Activated T-helper 2 cell treated with anti-CD3 and anti-CD28 coated beads, Interferon-gamma antibody, Interleukin-2, Interleukin-4, amounts not matched to agents 10 μg/mL and 5 μg/mL and 100 μg/mL, durations not matched to agents 14 hours and 24 hours and 36 hours (primary cell): Measurements from ENCODE around the gene HPGDS. TPM values are rescaled to one million over a fixed set of nuclear protein-coding genes. Genes with fewer than 3 reads are reported as not detected.

Experiments used
- DNase-seq: peaks from one replicate; pipeline ENCODE4 v3.0.0; 2021; ENCODE audit warnings: low spot score
- H3K27ac Mint-ChIP-seq: one replicate; pipeline ENCODE4 v1.8.0; 2021; ENCODE audit warnings: mixed read lengths
- H3K27me3 Mint-ChIP-seq: one replicate; pipeline ENCODE4 v1.8.0; 2021; ENCODE audit warnings: low read depth, mixed read lengths
- H3K36me3 Mint-ChIP-seq: one replicate; pipeline ENCODE4 v1.8.0; 2021; ENCODE audit warnings: low read depth, mixed read lengths
- H3K4me1 Mint-ChIP-seq: one replicate; pipeline ENCODE4 v1.8.0; 2021; ENCODE audit warnings: low read depth, mixed read lengths
- H3K4me3 Mint-ChIP-seq: one replicate; pipeline ENCODE4 v1.8.0; 2021; ENCODE audit warnings: low read depth, mild to moderate bottlenecking, moderate library complexity, mixed read lengths
- H3K9me3 Mint-ChIP-seq: one replicate; pipeline ENCODE4 v1.8.0; 2021; ENCODE audit warnings: mixed read lengths
- intact Hi-C: fragments of 100-400 bp; cut with micrococcal nuclease; formaldehyde crosslinking; loops from one replicate; pipeline ENCODE4 v1.15.1; 2023
- total RNA-seq: library from RNA; stranded (reverse); gene quantifications from 2 replicates; pipeline ENCODE4 v1.2.3, GENCODE V29; 2022

Gene HPGDS
- total RNA-seq, 1 donor from 2014 or later: 0.37 TPM

GRCh38 chr4:94262163-94263016 is 80.2 kb downstream of the HPGDS start:
- no peak for DNase-seq
- Mint-ChIP-seq H3K27ac (no peak overlapping the region), H3K36me3 (peaks cover 35% of the 10 kb centered on the region), H3K4me1 (peaks cover 7% of the 10 kb centered on the region), H3K9me3 (no peaks in the 10 kb centered on the region), H3K27me3 (no peaks in the 10 kb centered on the region), H3K4me3 (no peak overlapping the region)
- intact Hi-C loops: no loop called here

GRCh38 chr4:94256828-94257227 is 85.8 kb downstream of the HPGDS start:
- intact Hi-C loops: loop anchor here (5.0 kb wide), 1 partner anchor 465 kb away; no protein-coding TSS in a partner anchor
- Mint-ChIP-seq H3K4me1 (peaks cover 4% of the 10 kb centered on the region), H3K27me3 (no peaks in the 10 kb centered on the region), H3K9me3 (no peaks in the 10 kb centered on the region), H3K27ac (no peak overlapping the region), H3K4me3 (no peak overlapping the region), H3K36me3 (peaks cover 43% of the 10 kb centered on the region)
- no peak for DNase-seq

DNA sequence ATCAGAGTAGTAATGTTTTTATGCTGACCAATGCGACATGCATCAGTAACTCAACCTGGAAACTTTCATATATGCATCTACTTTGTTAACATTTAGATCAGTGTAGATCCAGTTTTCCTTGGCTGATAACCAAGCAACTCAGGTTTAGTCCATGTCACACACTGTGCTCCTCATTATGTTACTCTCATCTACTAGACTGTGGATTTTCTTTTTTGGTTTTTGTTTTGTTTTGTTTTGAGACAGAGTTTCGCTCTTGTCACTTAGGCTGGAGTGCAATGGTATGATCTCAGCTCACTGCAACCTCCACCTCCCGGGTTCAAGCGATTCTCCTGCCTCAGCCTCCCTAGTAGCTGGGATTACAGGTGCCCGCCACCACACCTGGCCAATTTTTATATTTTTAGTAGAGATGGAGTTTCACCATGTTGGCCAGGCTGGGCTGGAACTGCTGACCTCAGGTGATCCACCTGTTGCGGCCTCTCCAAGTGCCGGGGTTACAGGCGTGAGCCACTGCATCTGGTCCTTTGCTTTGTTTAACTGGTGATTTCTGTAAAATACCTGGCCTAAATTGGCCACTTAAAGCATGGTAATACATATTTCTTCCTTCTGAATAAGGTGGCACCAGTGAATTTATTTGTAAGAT is 86.4 kb downstream of the HPGDS start:
- intact Hi-C loops: loop anchor here (5.0 kb wide), 1 partner anchor 464 kb away; no protein-coding TSS in a partner anchor
- Mint-ChIP-seq H3K4me3 (no peak overlapping the region), H3K27ac (no peak overlapping the region), H3K9me3 (no peaks in the 10 kb centered on the region), H3K27me3 (no peaks in the 10 kb centered on the region), H3K4me1 (peaks cover 4% of the 10 kb centered on the region), H3K36me3 (peaks cover 45% of the 10 kb centered on the region)
- no peak for DNase-seq

GRCh38 chr4:94253036-94253435 is 89.6 kb downstream of the HPGDS start:
- no peaks in the 10 kb centered on the region for H3K27me3 Mint-ChIP-seq
- H3K9me3 Mint-ChIP-seq: no peaks in the 10 kb centered on the region
- intact Hi-C loops: loop anchor here (5.0 kb wide), 1 partner anchor 46 kb away; the partner anchor contains the start of gene SMARCAD1
- H3K4me3 Mint-ChIP-seq: no peak overlapping the region
- peaks cover 47% of the 10 kb centered on the region for H3K36me3 Mint-ChIP-seq
- H3K27ac Mint-ChIP-seq: no peak overlapping the region
- H3K4me1 Mint-ChIP-seq: peaks cover 9% of the 10 kb centered on the region
- no peak for DNase-seq

DNA sequence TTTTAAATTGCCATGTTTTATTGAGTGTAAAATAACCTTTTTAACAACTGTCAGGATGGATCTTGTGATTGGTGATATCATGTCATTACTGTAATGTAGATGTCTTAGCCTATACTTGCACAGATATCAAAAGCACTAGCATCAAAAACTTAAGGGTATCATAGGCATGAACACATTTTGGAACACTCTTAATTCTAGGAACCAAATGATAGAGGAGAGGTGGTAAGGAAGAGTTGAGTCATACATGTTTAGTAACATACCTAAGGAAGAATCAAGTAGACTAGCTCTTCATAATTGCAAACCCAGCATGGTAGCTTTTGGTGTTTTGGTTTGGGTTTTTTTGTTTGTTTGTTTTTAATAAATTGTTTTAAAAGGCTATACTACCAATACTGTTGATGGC is 91.5 kb downstream of the HPGDS start:
- intact Hi-C loops: loop anchor here (5.0 kb wide), 1 partner anchor 44 kb away; the partner anchor contains the start of gene SMARCAD1
- no peaks in the 10 kb centered on the region for H3K9me3 Mint-ChIP-seq
- peaks cover 52% of the 10 kb centered on the region for H3K36me3 Mint-ChIP-seq
- H3K27me3 Mint-ChIP-seq: no peaks in the 10 kb centered on the region
- DNase-seq: no peak
- H3K27ac Mint-ChIP-seq: peak overlapping the region; percentile 15
- H3K4me1 Mint-ChIP-seq: peaks cover 8% of the 10 kb centered on the region
- no peak overlapping the region for H3K4me3 Mint-ChIP-seq

Other genes with a start within 250 kb of the HPGDS start
- gene SMARCAD1, start 135.0 kb downstream of the HPGDS start, total RNA-seq: 38.9 and 41.8 TPM in 2 replicates
- 24.2 and 25.1 TPM in 2 replicates for gene PDLIM5, start 109.1 kb upstream of the HPGDS start, total RNA-seq